HL-60/S4 (cell line): ENCODE results near the gene VAMP4.

ENCODE experiments used
- in situ Hi-C: fragments of 300-500 bp; cut with MboI; formaldehyde crosslinking; loops from 2 replicates; pipeline ENCODE4 v1.14.3; 2022; ENCODE audit warnings: low sequenced_read_pairs

The VAMP4 gene, protein sequence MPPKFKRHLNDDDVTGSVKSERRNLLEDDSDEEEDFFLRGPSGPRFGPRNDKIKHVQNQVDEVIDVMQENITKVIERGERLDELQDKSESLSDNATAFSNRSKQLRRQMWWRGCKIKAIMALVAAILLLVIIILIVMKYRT

DNA sequence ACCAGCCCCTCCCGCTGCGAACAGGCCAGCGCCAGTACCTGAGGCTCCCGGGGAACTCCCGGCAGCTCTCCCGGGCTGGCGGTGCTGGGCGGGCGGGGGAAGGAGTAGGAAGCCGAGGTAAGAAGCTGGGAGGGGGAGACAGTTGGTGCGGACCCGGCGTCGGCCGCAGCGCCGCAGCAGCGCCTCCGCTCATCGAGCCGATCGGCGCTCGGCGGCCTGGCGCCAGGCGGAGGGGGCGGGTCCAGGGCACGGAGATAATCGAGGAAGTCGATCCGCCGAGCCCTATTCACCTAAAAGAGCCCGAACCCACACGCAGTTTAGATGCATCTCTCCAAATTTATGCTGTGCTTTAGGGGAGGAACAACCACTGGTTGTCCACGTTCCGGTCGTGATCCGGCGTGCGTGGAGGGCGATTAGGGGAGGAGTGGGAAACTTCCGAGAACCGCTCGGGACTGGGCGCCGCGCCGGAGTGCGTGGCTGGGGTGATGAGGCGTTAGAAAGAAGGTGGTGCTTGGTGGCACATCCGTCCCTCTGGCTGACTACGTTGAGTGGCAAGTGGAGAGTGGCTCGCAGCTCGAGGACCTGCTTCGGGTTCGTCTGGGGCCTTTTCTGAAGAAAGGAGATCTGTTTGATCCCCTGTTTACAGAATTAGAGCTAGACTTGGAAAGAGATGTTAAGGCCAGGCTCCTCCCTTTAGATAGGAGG is at the start of gene VAMP4:
Gene VAMP4 (minus strand): TSS at position 194 of the 705 bp plus-strand sequence. CDS start 3,651 bp downstream, outside the sequence.
- in situ Hi-C loops = no loop called here

DNA sequence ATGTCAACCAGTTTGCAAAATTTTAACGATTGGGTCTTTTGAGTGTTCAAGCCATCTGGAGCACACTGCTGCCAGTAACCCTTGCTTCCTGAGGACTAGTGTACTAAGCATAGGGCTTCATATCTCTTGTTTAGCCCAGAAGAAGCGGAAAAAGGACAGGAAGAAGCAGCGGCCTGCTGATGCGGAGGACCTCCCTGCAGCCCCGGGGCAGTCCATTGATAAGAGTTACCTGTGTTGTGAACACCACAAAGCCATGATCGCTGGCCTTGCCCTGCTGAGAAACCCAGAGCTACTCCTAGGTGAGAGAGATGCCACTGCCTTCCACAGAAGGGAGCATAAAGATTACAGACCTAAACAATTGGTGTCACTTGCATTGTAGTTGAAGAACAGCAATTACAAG is 48.5 kb upstream of the VAMP4 start:
- in situ Hi-C loops = no loop called here

DNA sequence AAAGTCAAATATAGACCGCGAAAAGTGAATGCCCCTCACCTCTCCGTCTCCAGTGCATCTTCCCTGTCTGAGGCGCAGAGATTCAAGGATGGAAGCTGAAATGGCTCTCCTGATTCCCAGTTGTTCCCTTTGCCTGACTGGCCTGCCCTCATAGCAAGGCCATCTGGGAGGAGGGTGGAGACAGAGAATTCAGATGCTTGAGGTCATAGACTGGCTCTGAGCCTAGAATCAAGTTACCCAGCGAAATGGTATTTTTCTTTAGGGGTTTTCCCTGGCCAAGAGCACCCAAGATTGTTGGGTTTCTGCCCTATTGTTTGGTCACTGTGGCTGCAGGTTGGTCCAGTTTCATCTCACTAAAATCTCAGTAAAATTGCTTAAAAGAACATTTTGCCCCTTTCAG is 46.8 kb upstream of the VAMP4 start:
- in situ Hi-C loops = no loop called here

DNA sequence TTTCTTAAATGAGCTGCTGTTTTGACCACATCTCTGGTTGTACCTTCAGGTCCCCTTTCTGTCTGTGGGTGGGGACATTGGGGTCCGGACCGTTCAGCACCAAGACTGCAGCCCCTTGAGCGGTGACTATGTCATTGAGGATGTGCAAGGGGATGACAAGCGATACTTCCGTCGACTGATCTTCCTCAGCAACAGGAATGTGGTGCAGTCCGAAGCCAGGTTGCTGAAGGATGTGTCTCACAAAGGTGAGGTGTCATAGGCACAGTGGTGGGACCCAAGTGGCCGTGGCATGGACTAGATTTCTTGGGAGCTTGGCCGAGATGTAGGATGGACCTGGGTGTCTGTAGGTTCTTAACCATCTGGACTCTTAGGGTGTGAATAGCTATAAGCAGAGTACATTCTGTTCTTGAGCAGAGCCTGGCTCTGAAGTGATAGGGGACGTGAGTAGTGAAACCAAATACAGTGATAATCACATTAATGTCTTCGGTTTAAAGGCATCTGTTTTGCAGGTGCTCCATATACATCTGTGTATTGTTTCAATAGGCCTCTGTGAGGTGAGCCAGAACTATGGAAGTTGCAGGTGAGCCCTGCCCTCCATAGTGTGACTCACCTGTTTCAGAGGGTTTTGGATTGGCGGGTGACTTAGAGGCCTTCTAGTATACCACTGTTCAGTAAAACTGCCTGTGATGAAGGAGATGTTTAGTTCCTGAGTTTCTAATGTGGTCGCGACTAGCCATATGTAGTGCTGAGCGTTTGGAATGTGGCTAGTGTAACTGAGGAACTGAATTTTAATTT is 46.0 kb upstream of the VAMP4 start:
- in situ Hi-C loops = no loop called here

DNA sequence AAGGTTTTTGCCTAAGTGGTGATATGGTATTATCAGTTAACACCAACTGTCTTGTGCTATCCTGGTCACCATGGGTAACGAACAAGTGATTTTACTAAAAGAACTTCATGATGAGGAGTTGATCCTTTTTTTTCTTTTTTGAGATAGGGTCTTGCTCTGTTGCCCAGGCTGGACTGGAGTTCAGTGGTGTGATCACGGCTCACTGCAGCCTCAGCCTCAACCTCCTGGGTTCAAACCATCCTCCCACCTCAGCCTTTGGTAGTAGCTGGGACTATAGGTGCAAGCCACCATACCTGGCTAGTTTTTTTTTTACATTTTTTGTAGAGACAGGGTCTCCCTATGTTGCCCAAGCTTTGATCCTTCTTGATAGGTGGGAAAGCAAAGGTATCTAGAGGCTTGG is 44.7 kb upstream of the VAMP4 start:
- in situ Hi-C loops = no loop called here

DNA sequence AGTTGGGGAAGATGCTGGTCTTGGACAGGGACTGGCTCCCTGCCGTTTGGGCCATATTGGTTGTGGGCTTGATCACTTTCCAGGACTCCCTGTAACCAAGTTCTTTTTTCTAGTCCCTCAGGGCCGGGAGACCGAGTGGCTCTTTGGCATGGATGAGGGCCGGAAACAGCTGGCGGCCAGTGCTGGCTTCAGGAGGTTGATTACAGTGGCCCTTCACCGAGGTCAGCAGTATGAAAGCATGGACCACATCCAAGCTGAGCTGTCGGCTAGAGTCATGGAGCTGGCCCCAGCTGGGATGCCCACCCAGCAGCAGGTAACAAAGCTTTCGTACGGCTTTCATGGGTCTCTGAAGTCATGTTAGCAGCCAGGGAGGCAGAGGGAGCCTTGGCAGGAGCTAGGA is 43.9 kb upstream of the VAMP4 start:
- in situ Hi-C loops = no loop called here

DNA sequence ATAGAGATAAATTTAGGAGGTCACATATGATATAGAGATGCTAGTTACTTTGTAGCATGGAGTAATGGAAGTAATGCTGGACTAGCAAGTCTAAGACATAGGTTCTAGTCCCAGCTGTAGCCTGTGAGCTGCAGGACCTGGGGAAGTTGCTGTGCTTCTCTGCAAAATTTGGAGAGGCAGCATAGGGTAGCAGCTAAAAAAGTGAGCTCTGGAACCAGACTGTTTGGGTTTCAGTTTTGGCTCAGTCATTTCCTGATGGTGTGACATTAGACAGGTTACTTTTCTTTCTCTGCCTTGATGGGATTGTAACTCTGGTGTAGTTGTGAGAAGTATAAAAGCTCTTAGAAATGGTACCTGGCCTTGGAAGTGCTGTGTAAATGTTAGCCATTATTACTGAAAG is 42.9 kb upstream of the VAMP4 start:
- in situ Hi-C loops = no loop called here

DNA sequence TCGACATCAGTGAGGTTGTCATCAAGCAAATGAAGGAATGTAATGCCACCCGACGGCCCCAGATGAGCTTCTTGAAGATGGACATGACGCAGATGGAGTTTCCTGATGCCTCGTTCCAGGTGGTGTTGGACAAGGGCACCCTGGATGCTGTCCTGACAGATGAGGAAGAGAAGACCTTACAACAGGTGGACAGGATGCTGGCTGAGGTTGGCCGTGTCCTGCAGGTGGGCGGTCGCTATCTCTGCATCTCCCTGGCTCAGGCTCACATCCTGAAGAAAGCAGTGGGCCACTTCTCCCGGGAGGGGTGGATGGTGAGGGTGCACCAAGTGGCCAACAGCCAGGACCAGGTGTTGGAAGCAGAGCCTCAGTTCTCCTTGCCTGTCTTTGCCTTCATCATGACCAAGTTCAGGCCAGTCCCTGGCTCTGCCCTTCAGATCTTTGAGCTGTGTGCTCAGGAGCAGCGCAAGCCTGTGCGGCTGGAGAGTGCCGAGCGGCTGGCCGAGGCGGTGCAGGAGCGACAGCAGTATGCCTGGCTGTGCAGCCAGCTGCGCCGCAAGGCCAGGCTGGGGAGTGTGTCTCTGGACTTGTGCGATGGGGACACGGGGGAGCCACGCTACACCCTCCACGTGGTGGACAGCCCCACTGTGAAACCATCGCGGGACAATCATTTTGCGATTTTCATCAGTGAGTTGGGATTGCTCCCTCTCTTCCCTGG is 42.1 kb upstream of the VAMP4 start:
- in situ Hi-C loops = no loop called here

DNA sequence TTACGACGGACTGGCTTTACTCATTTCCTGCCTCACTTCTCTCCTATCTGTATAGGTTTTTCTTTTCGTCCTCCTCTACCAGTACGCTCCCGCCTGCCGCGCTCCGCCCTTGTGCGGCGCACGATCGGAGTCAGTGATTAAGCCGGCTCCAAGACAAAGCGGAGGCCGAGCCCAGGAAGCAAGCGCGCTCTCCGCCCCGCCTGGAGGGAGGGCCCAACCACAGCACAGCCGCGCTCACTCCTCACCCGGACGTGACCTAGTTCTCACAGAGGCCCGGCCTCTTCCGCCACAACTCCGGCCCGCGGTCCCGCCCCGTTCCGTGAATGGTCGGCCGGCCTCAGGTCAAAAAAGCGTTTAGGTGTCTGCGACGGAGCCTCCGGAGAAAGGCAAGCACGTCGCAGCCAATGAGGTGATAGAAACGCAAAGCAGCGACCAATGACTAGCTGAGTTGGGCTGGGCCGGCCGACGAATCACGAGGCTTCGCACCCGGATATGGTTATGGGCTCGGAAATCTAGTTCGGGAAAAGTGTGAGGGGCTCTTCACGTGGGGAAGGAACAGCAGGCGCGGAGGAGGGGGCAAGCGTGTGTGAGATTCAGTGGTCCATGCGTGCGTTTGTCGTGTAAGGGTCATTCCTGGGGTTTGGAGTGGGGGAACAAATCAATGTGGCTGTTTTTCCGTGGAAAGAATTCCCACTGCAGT is 39.5 kb upstream of the VAMP4 start, which contains the start of gene METTL13:
Gene METTL13 (plus strand): TSS at position 485 of the 700 bp plus-strand sequence. CDS start 308 bp downstream, outside the sequence.
- in situ Hi-C loops = no loop called here

DNA sequence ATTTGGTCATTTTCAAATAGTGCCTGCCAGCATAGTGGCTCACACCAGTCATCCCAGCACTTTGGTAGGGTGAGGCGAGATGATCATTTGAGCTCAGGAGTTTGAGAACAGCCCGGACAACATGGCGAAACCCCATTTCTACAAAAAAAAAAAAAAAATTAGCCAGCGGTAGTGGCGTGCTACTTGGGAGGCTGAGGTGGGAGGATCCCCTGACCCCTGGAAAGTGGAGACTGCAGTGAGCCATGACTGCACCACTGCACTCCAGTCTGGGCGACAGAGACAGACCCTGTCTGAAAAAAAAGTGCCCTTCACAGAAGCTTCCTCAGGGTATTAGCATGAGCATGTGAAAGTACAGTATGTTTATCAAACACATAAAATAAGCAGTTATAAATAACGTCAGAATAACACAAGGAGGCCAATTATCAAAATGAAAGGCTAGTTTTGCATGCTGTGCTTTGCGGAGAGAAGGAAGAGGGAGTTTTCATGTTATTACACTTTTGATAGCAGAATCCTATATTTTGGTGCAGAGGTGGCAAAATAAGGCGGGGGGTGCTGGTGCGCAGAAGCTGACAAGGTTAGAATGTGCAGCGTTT is 38.8 kb upstream of the VAMP4 start:
- in situ Hi-C loops = no loop called here

DNA sequence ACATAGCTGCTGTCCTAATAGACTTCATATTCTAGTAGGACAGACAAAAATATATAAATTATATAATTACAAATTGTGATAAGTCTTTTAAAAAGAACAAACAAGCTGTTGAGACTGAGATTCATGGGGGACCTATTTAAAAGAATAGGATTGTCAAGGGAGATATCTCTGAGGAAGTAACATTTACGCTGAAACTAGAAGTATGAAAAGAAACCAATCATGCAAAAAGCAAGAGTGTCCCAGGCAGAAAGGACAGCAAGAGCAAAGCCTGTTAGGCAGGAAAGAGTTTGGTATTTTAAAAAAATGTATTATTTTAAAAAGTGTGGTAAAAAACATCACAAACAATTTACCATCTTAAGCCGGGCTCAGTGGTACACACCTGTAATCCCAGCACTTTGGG is 30.4 kb upstream of the VAMP4 start:
- in situ Hi-C loops = no loop called here

DNA sequence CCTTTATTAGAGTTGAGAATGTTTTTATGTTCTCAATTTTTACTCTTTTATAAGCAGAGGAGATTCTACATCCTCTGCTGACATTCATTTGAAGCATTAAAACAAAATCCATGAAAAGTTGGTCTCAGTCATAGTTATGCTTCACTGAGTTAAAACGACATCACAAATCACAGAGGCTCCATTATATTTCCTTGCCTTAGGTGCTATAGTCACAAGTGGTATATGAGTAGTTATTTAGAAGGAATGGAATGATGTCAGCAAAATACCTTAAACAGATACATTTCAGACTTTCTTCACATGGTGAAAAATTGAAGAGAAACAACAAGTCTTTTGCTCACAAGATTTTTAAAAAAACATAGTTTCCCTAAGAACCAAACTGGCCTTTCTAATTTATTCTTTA is 27.9 kb upstream of the VAMP4 start:
- in situ Hi-C loops = no loop called here

DNA sequence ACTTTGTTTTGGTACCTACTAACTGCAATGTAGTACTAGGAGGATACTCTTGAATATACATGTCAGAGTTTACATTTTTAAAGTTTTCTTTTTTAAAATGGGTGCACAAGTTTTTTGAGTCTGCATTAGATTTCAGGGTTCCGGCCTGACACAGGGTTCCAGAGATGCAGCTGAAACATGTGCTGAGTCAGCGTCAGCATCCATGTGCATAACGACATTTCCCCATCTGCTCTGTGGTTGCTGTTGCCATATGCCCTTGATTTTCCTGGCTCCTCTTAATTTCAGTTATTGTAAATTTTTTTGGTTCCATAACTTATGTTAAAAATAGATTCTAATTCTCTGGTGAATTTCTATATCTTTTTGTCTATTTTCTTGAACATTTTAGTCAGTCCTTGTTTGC is 27.3 kb upstream of the VAMP4 start:
- in situ Hi-C loops = no loop called here

DNA sequence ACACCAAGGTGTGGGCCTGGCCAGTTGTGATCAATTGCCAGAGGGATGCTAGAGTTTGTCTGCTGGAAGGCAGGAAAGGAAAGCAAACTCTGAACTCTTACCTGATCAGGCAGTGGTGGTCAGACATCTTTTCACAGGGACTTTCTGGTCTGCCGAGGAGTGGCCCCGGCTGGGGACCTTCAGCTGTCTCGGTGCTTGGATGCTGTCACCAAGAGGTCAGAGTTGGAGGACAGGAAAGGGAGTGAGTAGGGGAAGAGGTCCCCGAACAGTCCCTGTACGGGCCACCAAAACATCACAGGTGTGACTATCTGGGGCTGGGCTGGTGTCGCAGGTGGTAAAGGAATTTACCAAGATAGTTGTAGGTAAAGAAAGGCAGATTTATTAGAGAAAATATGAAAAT is 21.9 kb upstream of the VAMP4 start:
- in situ Hi-C loops = no loop called here

DNA sequence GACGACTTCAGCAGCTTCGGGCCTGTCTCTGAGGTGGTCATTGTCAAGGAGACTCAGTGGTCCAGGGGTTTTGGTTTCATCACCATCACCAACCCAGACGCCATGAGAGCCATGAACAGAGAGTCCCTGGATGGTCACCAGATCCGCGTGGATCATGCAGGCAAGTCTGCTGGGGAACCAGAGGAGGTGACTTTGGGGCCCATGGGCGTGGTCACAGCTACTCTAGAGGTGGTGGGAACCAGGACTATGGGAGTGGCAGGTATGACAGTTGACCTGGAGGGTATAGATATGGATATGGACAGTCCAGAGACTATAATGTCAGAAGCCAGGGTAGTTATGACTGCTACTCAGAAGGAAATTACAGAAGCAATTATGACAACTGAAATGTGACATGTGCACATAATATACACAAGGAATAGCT is 20.3 kb upstream of the VAMP4 start:
- in situ Hi-C loops = no loop called here

DNA sequence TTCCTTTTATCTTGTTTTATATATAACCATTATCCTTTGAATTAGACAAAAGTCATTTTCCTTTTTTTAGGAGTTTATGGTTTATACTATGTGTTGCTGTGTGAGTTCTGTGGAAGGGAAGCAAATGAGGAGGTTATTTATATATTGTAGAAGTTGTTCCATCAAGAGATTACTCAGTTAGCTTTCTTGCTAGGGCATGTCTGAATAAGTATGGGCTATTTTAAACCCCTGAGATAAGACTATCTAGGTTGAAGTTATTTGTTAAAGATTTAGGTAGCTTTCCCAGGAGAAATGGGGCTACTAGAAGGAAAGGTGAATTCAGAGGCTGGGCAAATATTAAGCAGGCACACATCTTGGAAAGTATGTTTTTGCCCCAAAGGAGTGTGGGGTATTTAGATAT is 16.1 kb upstream of the VAMP4 start:
- in situ Hi-C loops = no loop called here

DNA sequence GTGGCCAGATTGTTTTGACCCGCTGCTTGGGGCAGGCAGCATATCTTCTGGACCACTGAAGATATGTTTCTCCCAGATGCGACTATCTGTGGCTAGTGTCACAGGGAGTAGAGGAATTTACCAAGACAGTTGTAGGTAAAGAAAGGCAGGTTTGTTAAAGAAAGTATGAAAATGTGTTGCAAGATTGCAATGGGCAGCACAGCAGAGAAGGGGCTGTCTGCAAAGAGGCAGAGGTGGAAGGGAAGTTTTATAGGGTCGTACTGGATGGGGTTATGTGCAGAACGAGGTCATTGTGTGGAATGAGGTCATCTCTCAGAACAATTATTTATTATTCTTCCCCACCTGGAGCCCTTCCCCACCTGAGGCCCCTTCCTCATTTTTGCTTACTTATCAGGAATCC is 15.0 kb upstream of the VAMP4 start:
- in situ Hi-C loops = no loop called here

DNA sequence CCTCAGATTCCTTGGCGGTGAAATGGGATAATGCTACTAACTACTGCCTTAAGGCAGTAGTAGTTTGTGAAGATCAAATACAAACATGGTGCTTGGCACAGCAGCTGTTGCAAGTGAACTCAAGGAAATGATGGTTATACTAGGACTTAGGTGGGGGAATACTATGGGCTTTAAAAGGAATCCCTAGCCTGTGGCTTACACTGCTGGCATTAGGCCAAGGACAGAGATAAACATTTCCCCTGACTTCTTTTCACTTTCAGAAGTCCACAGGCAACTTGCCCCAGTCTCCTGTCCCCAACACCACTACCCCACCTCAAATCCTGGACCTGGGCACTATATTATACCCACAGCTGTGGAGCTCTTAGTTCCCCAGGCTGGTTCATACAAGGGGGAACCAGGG is 13.1 kb upstream of the VAMP4 start:
- in situ Hi-C loops = no loop called here

DNA sequence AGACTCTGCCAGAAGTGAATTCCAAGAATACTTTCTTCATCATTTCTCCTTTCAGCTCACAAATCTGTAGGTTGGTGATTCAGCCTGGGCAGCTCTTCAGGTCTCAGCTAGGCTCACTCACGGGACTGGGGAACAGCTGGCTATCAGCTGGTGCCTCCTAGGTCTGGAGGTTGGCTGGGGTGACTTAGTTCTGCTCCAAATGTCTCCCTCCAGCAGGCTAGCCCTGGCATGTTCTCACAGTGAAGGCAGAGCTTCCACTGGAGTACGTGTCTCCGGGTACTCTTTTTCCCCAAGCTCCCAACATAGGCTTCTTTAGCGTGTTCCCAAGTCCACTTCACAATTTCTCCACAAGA is 12.5 kb upstream of the VAMP4 start:
- in situ Hi-C loops = no loop called here

DNA sequence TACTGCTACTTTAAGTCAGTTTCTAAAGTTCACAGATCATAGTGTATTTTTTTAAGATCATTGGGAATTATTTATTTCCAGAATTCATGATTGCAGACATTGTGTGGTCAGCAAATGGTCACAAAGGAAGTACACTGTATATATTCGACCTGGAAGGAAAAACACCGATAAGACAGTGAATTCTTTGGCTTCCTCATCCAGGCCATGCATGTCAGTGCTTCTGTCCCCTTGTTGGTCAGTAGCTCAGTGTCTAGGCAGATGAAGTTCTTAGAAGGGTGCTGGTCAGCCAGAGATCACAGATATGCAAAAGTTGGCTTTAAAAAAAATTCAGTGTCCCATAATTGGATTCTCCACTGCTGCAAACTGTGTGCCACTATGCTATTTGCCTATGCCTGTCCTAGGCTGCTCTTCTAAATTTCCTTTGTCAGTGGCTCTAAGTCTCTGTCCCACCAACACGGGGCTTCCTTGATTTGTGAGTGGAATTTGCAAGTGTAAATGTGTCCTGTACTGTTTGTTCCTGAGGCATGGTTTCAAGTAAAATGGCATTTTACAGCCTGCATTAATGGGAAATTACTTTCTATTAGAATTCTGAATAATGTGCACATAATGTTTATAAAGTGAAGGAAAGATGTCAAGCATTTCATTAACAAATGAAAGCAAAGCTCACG is 12.0 kb upstream of the VAMP4 start:
- in situ Hi-C loops = no loop called here
